Measurements from ENCODE around the gene INPP5K. TPM values are rescaled to one million over a fixed set of nuclear protein-coding genes. Genes with fewer than 3 reads are reported as not detected.
A peak's percentile ranks its signal among the peaks of the same experiment; 100 is the strongest.
"Not testable (repeated sequence)": the region's sequence is repeated elsewhere in the genome, so short reads cannot be mapped to it uniquely, and the experiment has no call there.

Gene INPP5K
- total RNA-seq, 1 donor from 2014 or later = 28.5 TPM

GRCh38 chr17:1509290-1509881 lies 7.0 kb downstream of the INPP5K start:
- no peak for FAIRE-seq
- DNase-seq (ENCODE audit: low spot score in 2 of 2) = no peak

- FAIRE-seq; DNase-seq (ENCODE audit: low spot score in 2 of 2): not testable (repeated sequence)
Observed at GRCh38 chr17:1508709-1509108, 7.7 kb downstream of the INPP5K start.

GRCh38 chr17:1506649-1507267 lies 9.7 kb downstream of the INPP5K start:
- FAIRE-seq = no peak

GRCh38 chr17:1505586-1505985 lies 10.8 kb downstream of the INPP5K start:
- DNase-seq (ENCODE audit: low spot score in 2 of 2) = no peak

More at GRCh38 chr17:1506649-1507267, 9.7 kb downstream of the INPP5K start:
- no peak for DNase-seq (ENCODE audit: low spot score in 2 of 2)

GRCh38 chr17:1504866-1505265 lies 11.5 kb downstream of the INPP5K start:
- FAIRE-seq (no peak), DNase-seq (ENCODE audit: low spot score in 2 of 2) (no peak)

More at GRCh38 chr17:1505586-1505985, 10.8 kb downstream of the INPP5K start:
- no peak for FAIRE-seq

GRCh38 chr17:1503699-1504098 lies 12.7 kb downstream of the INPP5K start:
- FAIRE-seq = no peak

GRCh38 chr17:1498869-1499268 lies 17.5 kb downstream of the INPP5K start:
- no peak for FAIRE-seq
- DNase-seq (ENCODE audit: low spot score in 2 of 2) = no peak

More at GRCh38 chr17:1503699-1504098, 12.7 kb downstream of the INPP5K start:
- DNase-seq (ENCODE audit: low spot score in 2 of 2) = no peak

GRCh38 chr17:1498233-1498632 lies 18.2 kb downstream of the INPP5K start:
- DNase-seq (ENCODE audit: low spot score in 2 of 2) (no peak), FAIRE-seq (no peak)

GRCh38 chr17:1497831-1498230 lies 18.6 kb downstream of the INPP5K start:
- DNase-seq (ENCODE audit: low spot score in 2 of 2) (no peak), FAIRE-seq (no peak)

- no peak for FAIRE-seq
- no peak for DNase-seq (ENCODE audit: low spot score in 2 of 2)
Observed at GRCh38 chr17:1496869-1497268, 19.5 kb downstream of the INPP5K start.

- no peak for FAIRE-seq
- no peak for DNase-seq (ENCODE audit: low spot score in 2 of 2)
Observed at GRCh38 chr17:1495265-1495989, 21.0 kb downstream of the INPP5K start.

- DNase-seq (ENCODE audit: low spot score in 2 of 2) = no peak
- no peak for FAIRE-seq
Observed at GRCh38 chr17:1494736-1495253, 21.6 kb downstream of the INPP5K start.

GRCh38 chr17:1494203-1494602 lies 22.2 kb downstream of the INPP5K start:
- FAIRE-seq (no peak), DNase-seq (ENCODE audit: low spot score in 2 of 2) (no peak)

- no peak for FAIRE-seq
- no peak for DNase-seq (ENCODE audit: low spot score in 2 of 2)
Observed at GRCh38 chr17:1493291-1493980, 23.0 kb downstream of the INPP5K start.

- no peak for FAIRE-seq
- DNase-seq (ENCODE audit: low spot score in 2 of 2) = no peak
Observed at GRCh38 chr17:1492249-1493206, 23.9 kb downstream of the INPP5K start, which contains the start of gene MYO1C. Gene MYO1C (minus strand): TSS chr17:1492686. CDS start chr17:1492487, 199 bp downstream.

GRCh38 chr17:1491443-1492248 lies 24.8 kb downstream of the INPP5K start:
- peak; percentile 88 to 90 for DNase-seq (ENCODE audit: low spot score in 2 of 2)

GRCh38 chr17:1490643-1491442 lies 25.6 kb downstream of the INPP5K start:
- peak; percentile 71 to 77 for DNase-seq (ENCODE audit: low spot score in 2 of 2)
- FAIRE-seq = no peak

More at GRCh38 chr17:1491443-1492248, 24.8 kb downstream of the INPP5K start:
- no peak for FAIRE-seq

- no peak for DNase-seq (ENCODE audit: low spot score in 2 of 2)
- no peak for FAIRE-seq
Observed at GRCh38 chr17:1488826-1489270, 27.6 kb downstream of the INPP5K start.
